PC-9 (cell line): ENCODE data around the gene KLHL15.

Experiments
- CTCF ChIP-seq: fragments of 200-600 bp; sonication (generic); conservative IDR thresholded peaks from 2 replicates; pipeline ENCODE4 v1.6.1; 2017; ENCODE audit warnings: mixed run types, antibody characterized with exemption, mild to moderate bottlenecking, moderate library complexity
- EZH2 ChIP-seq: fragments of 200-600 bp; sonication (generic); IDR thresholded peaks from 2 replicates; pipeline ENCODE4 v1.8.0; 2017; ENCODE audit warnings: antibody characterized with exemption, low read depth

- TF ChIP-seq CTCF, result no peak
- no peak for TF ChIP-seq EZH2
These were observed 62.8 kb downstream of the KLHL15 start for GRCh38 chrX:23964191-23964590.
